ENCODE results near the gene ORM1. TPM values are rescaled to one million over a fixed set of nuclear protein-coding genes. Genes with fewer than 3 reads are reported as not detected.

The ORM1 gene
- total RNA-seq, 1 donor from 2014 or later, result not detected

GRCh38 chr9:114278881-114279570, 43.9 kb upstream of the ORM1 start:
- H3K36me3 ChIP-seq (ENCODE audit: control insufficient read depth, insufficient read depth, low read length), result no peaks in the 10 kb centered on the region
- DNase-seq (ENCODE audit: low read depth), result peak; percentile 52
- no peak overlapping the region for H3K4me3 ChIP-seq (ENCODE audit: low read depth, low read length)
- TF ChIP-seq CTCF (IDR thresholded peaks at IDR 0.05; ENCODE audit: insufficient read depth, low read length, poor library complexity, severe bottlenecking), result peak; percentile 14
- no peaks in the 10 kb centered on the region for H3K27me3 ChIP-seq (ENCODE audit: control insufficient read depth, insufficient read depth, low read length)

GRCh38 chr9:114279693-114280092, 43.2 kb upstream of the ORM1 start:
- no peak for TF ChIP-seq CTCF (IDR thresholded peaks at IDR 0.05; ENCODE audit: insufficient read depth, low read length, poor library complexity, severe bottlenecking)

GRCh38 chr9:114280636-114281472, 42.0 kb upstream of the ORM1 start:
- Histone ChIP-seq H3K36me3 (ENCODE audit: control insufficient read depth, insufficient read depth, low read length) (peaks cover 1% of the 10 kb centered on the region), H3K27me3 (ENCODE audit: control insufficient read depth, insufficient read depth, low read length) (no peaks in the 10 kb centered on the region), H3K4me3 (ENCODE audit: low read depth, low read length) (no peak overlapping the region)
- no peak for DNase-seq (ENCODE audit: low read depth)
- no peak for TF ChIP-seq CTCF (IDR thresholded peaks at IDR 0.05; ENCODE audit: insufficient read depth, low read length, poor library complexity, severe bottlenecking)

More at GRCh38 chr9:114279693-114280092, 43.2 kb upstream of the ORM1 start:
- Histone ChIP-seq H3K36me3 (ENCODE audit: control insufficient read depth, insufficient read depth, low read length) (no peaks in the 10 kb centered on the region), H3K27me3 (ENCODE audit: control insufficient read depth, insufficient read depth, low read length) (no peaks in the 10 kb centered on the region), H3K4me3 (ENCODE audit: low read depth, low read length) (no peak overlapping the region)
- DNase-seq (ENCODE audit: low read depth), result no peak

GRCh38 chr9:114281473-114282103, 41.3 kb upstream of the ORM1 start:
- TF ChIP-seq CTCF (IDR thresholded peaks at IDR 0.05; ENCODE audit: insufficient read depth, low read length, poor library complexity, severe bottlenecking), result no peak
- no peak overlapping the region for H3K4me3 ChIP-seq (ENCODE audit: low read depth, low read length)
- no peak for DNase-seq (ENCODE audit: low read depth)
- H3K36me3 ChIP-seq (ENCODE audit: control insufficient read depth, insufficient read depth, low read length), result peaks cover 1% of the 10 kb centered on the region
- H3K27me3 ChIP-seq (ENCODE audit: control insufficient read depth, insufficient read depth, low read length), result no peaks in the 10 kb centered on the region

GRCh38 chr9:114282104-114282485, 40.8 kb upstream of the ORM1 start:
- Histone ChIP-seq H3K27me3 (ENCODE audit: control insufficient read depth, insufficient read depth, low read length) (no peaks in the 10 kb centered on the region), H3K4me3 (ENCODE audit: low read depth, low read length) (no peak overlapping the region), H3K36me3 (ENCODE audit: control insufficient read depth, insufficient read depth, low read length) (peaks cover 1% of the 10 kb centered on the region)
- no peak for DNase-seq (ENCODE audit: low read depth)
- no peak for TF ChIP-seq CTCF (IDR thresholded peaks at IDR 0.05; ENCODE audit: insufficient read depth, low read length, poor library complexity, severe bottlenecking)
